K562 (cell line): ENCODE measurements around the gene CDCA3. TPM values are rescaled to one million over a fixed set of nuclear protein-coding genes. Genes with fewer than 3 reads are reported as not detected.

Experiments used
- ARID1B ChIP-seq: fragments of 450-650 bp; IDR thresholded peaks from 2 replicates; pipeline ENCODE4 v1.6.1; 2016; ENCODE audit warnings: antibody characterized with exemption, mild to moderate bottlenecking, inconsistent platforms
- ATF4 ChIP-seq: fragments of 450-650 bp; formaldehyde crosslinking; IDR thresholded peaks from 2 replicates; pipeline ENCODE4 v1.4.0; 2022; ENCODE audit warnings: mild to moderate bottlenecking, moderate library complexity
- CCNT2 ChIP-seq: IDR thresholded peaks from 2 replicates; pipeline ENCODE4 v1.6.1; 2011; ENCODE audit warnings: borderline replicate concordance, low read depth, mild to moderate bottlenecking, moderate library complexity, mixed read lengths, low read length; ENCODE audit not compliant: insufficient read length; ENCODE audit errors: extremely low read depth
- DACH1 ChIP-seq: fragments of 450-650 bp; IDR thresholded peaks from 2 replicates; pipeline ENCODE4 v1.6.1; 2018; ENCODE audit not compliant: partially characterized antibody
- HNRNPL ChIP-seq: fragments of 200-400 bp; formaldehyde crosslinking; IDR thresholded peaks from 2 replicates; pipeline ENCODE4 v1.6.1; 2017; ENCODE audit warnings: low read depth, mild to moderate bottlenecking, low read length
- IRF1 ChIP-seq: sonication (generic); formaldehyde crosslinking; IDR thresholded peaks from 2 replicates; pipeline ENCODE4 v1.8.0; 2022; ENCODE audit warnings: missing genetic modification reagents, mild to moderate bottlenecking, borderline replicate concordance
- IRF2 ChIP-seq: sonication (generic); formaldehyde crosslinking; IDR thresholded peaks from 2 replicates; pipeline ENCODE4 v1.8.1; 2022; ENCODE audit warnings: mild to moderate bottlenecking, missing genetic modification reagents
- MEF2D ChIP-seq: conservative IDR thresholded peaks from 2 replicates; pipeline ENCODE4 v1.6.1; 2016; ENCODE audit warnings: low read depth, missing genetic modification characterization, missing compliant biosample characterization
- MTA2 ChIP-seq: fragments of 450-650 bp; IDR thresholded peaks from 2 replicates; pipeline ENCODE4 v1.6.1; 2016; ENCODE audit warnings: low read depth
- NFIC ChIP-seq: fragments of 450-650 bp; IDR thresholded peaks from 2 replicates; pipeline ENCODE4 v1.6.1; 2017; ENCODE audit warnings: mild to moderate bottlenecking, inconsistent platforms
- PRPF4 ChIP-seq: fragments of 200-400 bp; formaldehyde crosslinking; IDR thresholded peaks from one replicate; pipeline ENCODE4 v1.6.1; 2017; ENCODE audit warnings: low read length, low read depth, mild to moderate bottlenecking; ENCODE audit not compliant: insufficient read depth, poor library complexity, severe bottlenecking
- RAD21 ChIP-seq, 2 experiments: fragments of 250-450 bp in 1 of 2; fragments of 450-650 bp in 1 of 2; sonication (Bioruptor Pico) in 1 of 2; formaldehyde crosslinking in 1 of 2; IDR thresholded peaks in 1 of 2; conservative IDR thresholded peaks in 1 of 2; 2 replicates each; pipeline versions ENCODE4 v1.4.0 to v1.8.0; 2020 to 2022; ENCODE audit warnings: mild to moderate bottlenecking in 2 of 2, moderate library complexity in 1 of 2
- RHOXF2B ChIP-seq: fragments of 250-450 bp; sonication (Bioruptor Pico); conservative IDR thresholded peaks from 2 replicates; pipeline ENCODE4 v1.5.1; 2021
- SLC30A9 ChIP-seq: fragments of 250-450 bp; sonication (Bioruptor Pico); IDR thresholded peaks from 2 replicates; pipeline ENCODE4 v1.8.0; 2022; ENCODE audit warnings: mild to moderate bottlenecking, moderate library complexity
- SRSF7 ChIP-seq: fragments of 200-400 bp; formaldehyde crosslinking; optimal IDR thresholded peaks from 2 replicates; pipeline ENCODE3; 2017; ENCODE audit warnings: mild to moderate bottlenecking, low read depth, low read length
- SUPT5H ChIP-seq: fragments of 450-650 bp; IDR thresholded peaks from 2 replicates; pipeline ENCODE4 v1.6.1; 2016
- TEAD1 ChIP-seq, 2 experiments: fragments of 450-650 bp in 1 of 2; sonication (generic) in 1 of 2; formaldehyde crosslinking; IDR thresholded peaks; 2 replicates each; pipeline versions ENCODE4 v1.4.0 to v1.8.0; 2020 to 2022; ENCODE audit warnings: mild to moderate bottlenecking in 2 of 2, missing genetic modification reagents in 1 of 2
- ZBTB33 ChIP-seq: sonication (generic); formaldehyde crosslinking; IDR thresholded peaks from 2 replicates; pipeline ENCODE4 v1.8.1; 2023; ENCODE audit warnings: mild to moderate bottlenecking, missing genetic modification reagents
- ZNF140 ChIP-seq: fragments of 250-450 bp; sonication (Bioruptor Pico); IDR thresholded peaks from 2 replicates; pipeline ENCODE4 v1.8.0; 2021; ENCODE audit warnings: moderate library complexity, mild to moderate bottlenecking, inconsistent platforms
- ZNF253 ChIP-seq: fragments of 250-450 bp; sonication (Bioruptor Pico); conservative IDR thresholded peaks from 2 replicates; pipeline ENCODE4 v1.6.1; 2021; ENCODE audit warnings: mild to moderate bottlenecking
- ZNF583 ChIP-seq: fragments of 250-450 bp; sonication (Bioruptor Pico); IDR thresholded peaks from 2 replicates; pipeline ENCODE4 v1.4.0; 2020
- ZNF589 ChIP-seq: fragments of 200-800 bp; sonication (Bioruptor generic); IDR thresholded peaks from 2 replicates; pipeline ENCODE4 v1.6.1; 2016; ENCODE audit warnings: low read depth, missing genetic modification characterization, missing compliant biosample characterization
- polyA plus RNA-seq, 8 experiments: library from polyadenylated mRNA; depleted of rRNA in 4 of 8; stranded (reverse) in 5 of 8; unstranded in 3 of 8; fragments of >200 nt; fragmentation: Nextera tagmentation in 2 of 8; fragmentation: Illumina TruSeq in 1 of 8; extraction: Ambion mirVana in 2 of 8; extraction: Trizol in 1 of 8; gene quantifications; 2 replicates each; pipeline versions ENCODE4 v1.2.1 to v1.2.3, GENCODE V29; 2011 to 2014; ENCODE audit warnings: inconsistent platforms in 1 of 8, missing spikeins in 1 of 8
- total RNA-seq, 7 experiments: library from RNA; depleted of rRNA in 6 of 7; stranded (reverse); fragments of >200 nt in 6 of 7; fragmentation: Illumina TruSeq in 2 of 7; extraction: Trizol in 2 of 7; gene quantifications; 2 replicates each; pipeline versions ENCODE4 v1.2.1 to v1.2.3, GENCODE V29; 2011 to 2021; ENCODE audit warnings: low replicate concordance in 1 of 7
- TF ChIP-seq, protein P1 (sequence below): fragments of 250-450 bp; sonication (Bioruptor Pico); IDR thresholded peaks from 2 replicates; pipeline ENCODE4 v1.4.0; 2020
- TF ChIP-seq, protein P2 (sequence below): fragments of 250-450 bp; sonication (Bioruptor Pico); IDR thresholded peaks from 2 replicates; pipeline ENCODE4 v1.8.0; 2021; ENCODE audit warnings: moderate library complexity, mild to moderate bottlenecking, inconsistent platforms

Gene CDCA3
- total and polyA plus RNA-seq, 9 of the 15 experiments (the other 6 are each of a cell fraction or from before 2014, with no cell fraction given) = 24.2 to 80.8 (median 55.1) TPM

DNA sequence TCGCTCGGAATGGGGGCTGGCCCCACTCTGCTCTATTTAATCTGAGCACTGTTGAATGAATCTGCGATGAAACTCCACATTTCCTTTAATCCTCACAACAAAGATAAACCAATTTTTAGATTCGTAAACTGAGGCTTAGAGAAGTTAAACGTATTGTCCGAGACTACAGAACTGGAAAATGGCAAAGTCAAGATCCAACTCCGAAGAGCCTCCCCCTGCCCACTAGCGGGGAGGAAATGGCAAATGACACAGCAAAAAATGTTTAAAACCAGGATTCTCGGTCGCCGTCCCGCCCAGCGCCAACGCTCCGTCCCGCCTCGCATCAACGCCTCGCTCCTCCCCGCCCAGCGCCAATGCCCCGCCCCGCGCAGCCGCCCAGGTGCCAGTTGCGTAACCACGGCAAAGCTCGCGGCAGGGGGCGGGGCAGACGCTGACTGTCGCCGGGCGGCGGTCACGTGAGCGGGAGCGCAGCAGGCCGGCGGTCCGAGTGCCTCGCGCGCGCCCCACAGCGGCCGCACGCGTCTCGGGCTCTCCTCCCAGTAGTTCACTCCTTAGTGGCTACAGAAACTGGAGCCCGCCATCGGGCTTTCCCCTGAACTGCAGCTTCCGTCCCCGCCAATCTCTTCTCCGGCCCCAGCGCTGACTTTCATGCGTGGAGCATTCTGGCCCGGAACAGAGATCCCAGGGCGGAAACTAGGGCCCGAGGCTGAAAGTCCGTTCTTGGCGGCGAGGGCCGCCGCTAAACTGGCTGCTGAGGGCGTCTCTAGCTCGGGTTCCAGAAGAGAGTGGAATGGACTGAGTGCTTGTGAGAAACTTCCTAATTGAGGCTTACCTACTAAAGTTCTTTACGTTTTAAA, 39.9 kb upstream of the CDCA3 start (continued):
- TF ChIP-seq MTA2 = no peak
- TF ChIP-seq PRPF4 = no peak
- no peak for TF ChIP-seq IRF2
- no peak for TF ChIP-seq HNRNPL
- peak; percentile 98 for TF ChIP-seq CCNT2
- peak; percentile 65 to 71 for TF ChIP-seq RAD21 (CRISPR knock-in tag; conservative IDR thresholded peaks at IDR 0.05 in 1 of 2, IDR thresholded peaks at IDR 0.05 in 1 of 2)
- peak; percentile 67 for TF ChIP-seq SUPT5H
- TF ChIP-seq ZNF140 = no peak
- TF ChIP-seq, protein P1, sequence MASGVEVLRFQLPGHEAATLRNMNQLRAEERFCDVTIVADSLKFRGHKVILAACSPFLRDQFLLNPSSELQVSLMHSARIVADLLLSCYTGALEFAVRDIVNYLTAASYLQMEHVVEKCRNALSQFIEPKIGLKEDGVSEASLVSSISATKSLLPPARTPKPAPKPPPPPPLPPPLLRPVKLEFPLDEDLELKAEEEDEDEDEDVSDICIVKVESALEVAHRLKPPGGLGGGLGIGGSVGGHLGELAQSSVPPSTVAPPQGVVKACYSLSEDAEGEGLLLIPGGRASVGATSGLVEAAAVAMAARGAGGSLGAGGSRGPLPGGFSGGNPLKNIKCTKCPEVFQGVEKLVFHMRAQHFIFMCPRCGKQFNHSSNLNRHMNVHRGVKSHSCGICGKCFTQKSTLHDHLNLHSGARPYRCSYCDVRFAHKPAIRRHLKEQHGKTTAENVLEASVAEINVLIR = no peak
- TF ChIP-seq ZBTB33 = peak; percentile 68; the same call in 1 of the 2 replicates
- TF ChIP-seq DACH1 = peak; percentile 50
- TF ChIP-seq ZNF589 (CRISPR knock-in tag) = no peak
- TF ChIP-seq MEF2D (tag) = no peak
- no peak for TF ChIP-seq IRF1 (CRISPR knock-in tag)
- no peak for TF ChIP-seq NFIC
- no peak for TF ChIP-seq RHOXF2B (CRISPR knock-in tag)
- TF ChIP-seq, protein P2, sequence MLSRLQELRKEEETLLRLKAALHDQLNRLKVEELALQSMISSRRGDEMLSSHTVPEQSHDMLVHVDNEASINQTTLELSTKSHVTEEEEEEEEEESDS (CRISPR knock-in tag) = no peak
- no peak for TF ChIP-seq SLC30A9 (CRISPR knock-in tag)
- no peak for TF ChIP-seq ATF4 (CRISPR knock-in tag)
- TF ChIP-seq ZNF253 (CRISPR knock-in tag) = no peak
- no peak for TF ChIP-seq SRSF7
- TF ChIP-seq TEAD1 (CRISPR knock-in tag; IDR thresholded peaks at IDR 0.05) = peak in 1 of 2 experiments; percentile 61; a peak in 1 of 4 replicates
- no peak for TF ChIP-seq ZNF583
- TF ChIP-seq ARID1B = peak; percentile 45; the same call in 1 of the 2 replicates
